ENCODE data around the gene POLA1.

The POLA1 gene

GRCh38 chrX:24760363-24761000, 66.8 kb downstream of the POLA1 start:
- TF ChIP-seq CEBPB (IDR thresholded peaks at IDR 0.05) (no peak), ZBTB7A (IDR thresholded peaks at IDR 0.05; ENCODE audit: low read depth) (no peak), EP300 (IDR thresholded peaks at IDR 0.05; ENCODE audit: borderline replicate concordance) (no peak), YY1 (IDR thresholded peaks at IDR 0.05; ENCODE audit: low read depth) (no peak), NFIC (IDR thresholded peaks at IDR 0.05) (no peak), USF1 (IDR thresholded peaks at IDR 0.05) (no peak), RAD21 (IDR thresholded peaks at IDR 0.05; ENCODE audit: low read depth) (no peak), FOXM1 (IDR thresholded peaks at IDR 0.05; ENCODE audit: borderline replicate concordance, low read depth) (no peak), TAF1 (IDR thresholded peaks at IDR 0.05; ENCODE audit: low read depth) (no peak)

GRCh38 chrX:24761306-24761705, 67.6 kb downstream of the POLA1 start:
- TF ChIP-seq RAD21 (IDR thresholded peaks at IDR 0.05; ENCODE audit: low read depth) (no peak), YY1 (IDR thresholded peaks at IDR 0.05; ENCODE audit: low read depth) (no peak), MAX (IDR thresholded peaks at IDR 0.05) (no peak), FOXM1 (IDR thresholded peaks at IDR 0.05; ENCODE audit: borderline replicate concordance, low read depth) (no peak), CEBPB (IDR thresholded peaks at IDR 0.05) (no peak), EP300 (IDR thresholded peaks at IDR 0.05; ENCODE audit: borderline replicate concordance) (no peak), ZBTB7A (IDR thresholded peaks at IDR 0.05; ENCODE audit: low read depth) (no peak), USF1 (IDR thresholded peaks at IDR 0.05) (no peak), NFIC (IDR thresholded peaks at IDR 0.05) (no peak), CREB1 (IDR thresholded peaks at IDR 0.05; ENCODE audit: low read depth) (no peak), EGR1 (IDR thresholded peaks at IDR 0.05) (no peak), TAF1 (IDR thresholded peaks at IDR 0.05; ENCODE audit: low read depth) (no peak), TCF12 (IDR thresholded peaks at IDR 0.05; ENCODE audit: low read depth) (no peak), TEAD4 (IDR thresholded peaks at IDR 0.05) (no peak)
- TF ChIP-seq, protein P1, sequence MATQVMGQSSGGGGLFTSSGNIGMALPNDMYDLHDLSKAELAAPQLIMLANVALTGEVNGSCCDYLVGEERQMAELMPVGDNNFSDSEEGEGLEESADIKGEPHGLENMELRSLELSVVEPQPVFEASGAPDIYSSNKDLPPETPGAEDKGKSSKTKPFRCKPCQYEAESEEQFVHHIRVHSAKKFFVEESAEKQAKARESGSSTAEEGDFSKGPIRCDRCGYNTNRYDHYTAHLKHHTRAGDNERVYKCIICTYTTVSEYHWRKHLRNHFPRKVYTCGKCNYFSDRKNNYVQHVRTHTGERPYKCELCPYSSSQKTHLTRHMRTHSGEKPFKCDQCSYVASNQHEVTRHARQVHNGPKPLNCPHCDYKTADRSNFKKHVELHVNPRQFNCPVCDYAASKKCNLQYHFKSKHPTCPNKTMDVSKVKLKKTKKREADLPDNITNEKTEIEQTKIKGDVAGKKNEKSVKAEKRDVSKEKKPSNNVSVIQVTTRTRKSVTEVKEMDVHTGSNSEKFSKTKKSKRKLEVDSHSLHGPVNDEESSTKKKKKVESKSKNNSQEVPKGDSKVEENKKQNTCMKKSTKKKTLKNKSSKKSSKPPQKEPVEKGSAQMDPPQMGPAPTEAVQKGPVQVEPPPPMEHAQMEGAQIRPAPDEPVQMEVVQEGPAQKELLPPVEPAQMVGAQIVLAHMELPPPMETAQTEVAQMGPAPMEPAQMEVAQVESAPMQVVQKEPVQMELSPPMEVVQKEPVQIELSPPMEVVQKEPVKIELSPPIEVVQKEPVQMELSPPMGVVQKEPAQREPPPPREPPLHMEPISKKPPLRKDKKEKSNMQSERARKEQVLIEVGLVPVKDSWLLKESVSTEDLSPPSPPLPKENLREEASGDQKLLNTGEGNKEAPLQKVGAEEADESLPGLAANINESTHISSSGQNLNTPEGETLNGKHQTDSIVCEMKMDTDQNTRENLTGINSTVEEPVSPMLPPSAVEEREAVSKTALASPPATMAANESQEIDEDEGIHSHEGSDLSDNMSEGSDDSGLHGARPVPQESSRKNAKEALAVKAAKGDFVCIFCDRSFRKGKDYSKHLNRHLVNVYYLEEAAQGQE (IDR thresholded peaks at IDR 0.05; ENCODE audit: low read depth), result no peak

DNA sequence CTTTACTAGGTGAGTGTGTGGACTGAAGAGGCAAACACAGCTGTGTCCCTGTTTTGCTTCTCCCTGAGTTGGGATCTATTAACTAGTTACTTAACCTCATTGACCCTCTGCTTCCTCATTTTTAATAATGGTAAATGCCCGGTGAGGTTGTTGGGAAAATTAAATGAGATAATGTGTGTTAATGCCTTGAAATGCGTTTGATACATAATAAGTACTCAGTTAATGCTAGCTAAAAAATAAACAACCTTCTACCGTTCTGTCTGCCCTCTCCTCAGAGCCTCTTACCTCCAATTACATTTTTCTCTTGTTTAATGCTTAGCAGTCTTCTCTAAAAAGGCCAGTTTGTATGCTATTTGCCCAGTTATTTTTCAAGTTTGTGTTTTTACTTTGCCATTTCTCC, 70.3 kb downstream of the POLA1 start:
- TF ChIP-seq CREB1 (IDR thresholded peaks at IDR 0.05; ENCODE audit: low read depth) (no peak), TCF12 (IDR thresholded peaks at IDR 0.05; ENCODE audit: low read depth) (no peak)

DNA sequence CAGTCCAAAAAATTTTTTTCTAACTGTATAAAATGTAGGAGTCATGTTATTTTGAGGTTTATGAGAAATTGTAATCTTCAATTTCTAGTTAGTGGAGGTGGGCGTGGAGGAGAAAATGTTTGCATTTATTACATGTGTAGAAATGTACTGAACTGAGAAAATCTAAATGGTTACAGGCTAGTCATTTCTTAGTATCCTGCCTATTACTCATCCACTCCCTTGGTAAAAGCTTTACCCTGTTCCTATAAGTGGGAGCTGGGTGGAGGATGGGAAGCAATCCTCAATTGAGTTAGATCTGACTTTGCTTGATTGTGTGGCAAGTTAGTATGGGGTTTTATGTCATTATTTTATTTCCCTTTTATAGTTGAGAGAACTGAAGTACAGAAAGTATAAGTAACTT, 73.8 kb downstream of the POLA1 start:
- no peak for TF ChIP-seq CEBPB (IDR thresholded peaks at IDR 0.05)
- TF ChIP-seq FOXM1 (IDR thresholded peaks at IDR 0.05; ENCODE audit: borderline replicate concordance, low read depth), result no peak
- TF ChIP-seq EGR1 (IDR thresholded peaks at IDR 0.05), result no peak
- no peak for TF ChIP-seq USF1 (IDR thresholded peaks at IDR 0.05)
- TF ChIP-seq YY1 (IDR thresholded peaks at IDR 0.05; ENCODE audit: low read depth), result no peak
- no peak for TF ChIP-seq NFIC (IDR thresholded peaks at IDR 0.05)
- no peak for TF ChIP-seq TEAD4 (IDR thresholded peaks at IDR 0.05)
- TF ChIP-seq TCF12 (IDR thresholded peaks at IDR 0.05; ENCODE audit: low read depth), result no peak

- TF ChIP-seq CEBPB (IDR thresholded peaks at IDR 0.05), result no peak
These were observed 74.8 kb downstream of the POLA1 start for GRCh38 chrX:24768556-24768955.

DNA sequence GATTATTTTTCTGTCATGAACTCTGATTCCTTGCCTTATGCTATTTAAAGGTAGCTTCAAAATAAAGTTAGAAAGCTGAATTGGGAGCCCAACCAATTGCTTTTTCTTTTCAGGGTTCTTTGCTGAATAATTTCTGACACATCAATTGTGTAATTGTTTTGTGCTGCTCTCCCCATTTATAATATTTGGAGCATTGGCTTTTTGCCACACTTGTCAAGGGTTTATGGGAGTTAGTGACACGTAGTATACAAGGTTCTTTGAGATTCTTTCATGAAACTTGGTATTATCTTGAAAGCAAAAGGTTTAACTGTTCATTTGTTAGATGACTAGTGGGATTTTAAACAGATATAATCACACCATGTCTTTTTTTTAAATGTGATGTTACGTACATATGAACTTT, 80.9 kb downstream of the POLA1 start:
- TF ChIP-seq TEAD4 (IDR thresholded peaks at IDR 0.05) (no peak), USF1 (IDR thresholded peaks at IDR 0.05) (no peak), FOXM1 (IDR thresholded peaks at IDR 0.05; ENCODE audit: borderline replicate concordance, low read depth) (no peak), EGR1 (IDR thresholded peaks at IDR 0.05) (no peak), CREB1 (IDR thresholded peaks at IDR 0.05; ENCODE audit: low read depth) (no peak), RAD21 (IDR thresholded peaks at IDR 0.05; ENCODE audit: low read depth) (no peak), YY1 (IDR thresholded peaks at IDR 0.05; ENCODE audit: low read depth) (no peak), TAF1 (IDR thresholded peaks at IDR 0.05; ENCODE audit: low read depth) (no peak), MAX (IDR thresholded peaks at IDR 0.05) (no peak), TCF12 (IDR thresholded peaks at IDR 0.05; ENCODE audit: low read depth) (no peak), ZBTB7A (IDR thresholded peaks at IDR 0.05; ENCODE audit: low read depth) (no peak), CEBPB (IDR thresholded peaks at IDR 0.05) (no peak), NFIC (IDR thresholded peaks at IDR 0.05) (no peak)

DNA sequence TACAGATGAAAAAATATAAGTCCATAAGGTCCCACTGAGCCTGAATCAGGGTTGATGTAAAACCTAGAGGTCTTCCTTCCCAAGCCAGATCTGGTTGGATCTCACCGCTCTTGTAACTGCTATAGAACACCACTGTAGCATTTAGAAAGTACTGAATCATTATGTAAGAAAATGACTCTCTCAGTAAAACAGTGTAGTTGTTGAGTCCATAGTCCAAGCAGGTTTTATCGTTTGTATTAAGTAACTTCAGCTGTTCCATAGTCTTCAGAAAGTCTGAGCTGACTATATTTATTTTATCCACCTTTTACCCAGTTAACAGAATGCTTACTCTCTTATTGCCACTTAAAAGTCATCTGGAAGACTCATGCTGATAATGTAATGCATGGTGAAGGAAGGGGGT, 82.2 kb downstream of the POLA1 start:
- TF ChIP-seq CREB1 (IDR thresholded peaks at IDR 0.05; ENCODE audit: low read depth) (no peak), EP300 (IDR thresholded peaks at IDR 0.05; ENCODE audit: borderline replicate concordance) (no peak), RAD21 (IDR thresholded peaks at IDR 0.05; ENCODE audit: low read depth) (no peak), TAF1 (IDR thresholded peaks at IDR 0.05; ENCODE audit: low read depth) (no peak), CEBPB (IDR thresholded peaks at IDR 0.05) (no peak), TEAD4 (IDR thresholded peaks at IDR 0.05) (no peak), EGR1 (IDR thresholded peaks at IDR 0.05) (no peak), TCF12 (IDR thresholded peaks at IDR 0.05; ENCODE audit: low read depth) (no peak), NFIC (IDR thresholded peaks at IDR 0.05) (no peak), MAX (IDR thresholded peaks at IDR 0.05) (no peak)

Measured in Ishikawa (cell line).